Effector CD8-positive, alpha-beta T cell (primary cell): ENCODE data around the gene KLHL22.
"Not testable (repeated sequence)": the region's sequence is repeated elsewhere in the genome, so short reads cannot be mapped to it uniquely, and the experiment has no call there.

ENCODE experiments used
- DNase-seq: peaks from one replicate; lab custom pipeline; 2025; lab: John Stamatoyannopoulos, UW

KLHL22 gene

GRCh38 chr22:20523086-20523983 lies 27.7 kb upstream of the KLHL22 start:
- no peak for DNase-seq

DNA sequence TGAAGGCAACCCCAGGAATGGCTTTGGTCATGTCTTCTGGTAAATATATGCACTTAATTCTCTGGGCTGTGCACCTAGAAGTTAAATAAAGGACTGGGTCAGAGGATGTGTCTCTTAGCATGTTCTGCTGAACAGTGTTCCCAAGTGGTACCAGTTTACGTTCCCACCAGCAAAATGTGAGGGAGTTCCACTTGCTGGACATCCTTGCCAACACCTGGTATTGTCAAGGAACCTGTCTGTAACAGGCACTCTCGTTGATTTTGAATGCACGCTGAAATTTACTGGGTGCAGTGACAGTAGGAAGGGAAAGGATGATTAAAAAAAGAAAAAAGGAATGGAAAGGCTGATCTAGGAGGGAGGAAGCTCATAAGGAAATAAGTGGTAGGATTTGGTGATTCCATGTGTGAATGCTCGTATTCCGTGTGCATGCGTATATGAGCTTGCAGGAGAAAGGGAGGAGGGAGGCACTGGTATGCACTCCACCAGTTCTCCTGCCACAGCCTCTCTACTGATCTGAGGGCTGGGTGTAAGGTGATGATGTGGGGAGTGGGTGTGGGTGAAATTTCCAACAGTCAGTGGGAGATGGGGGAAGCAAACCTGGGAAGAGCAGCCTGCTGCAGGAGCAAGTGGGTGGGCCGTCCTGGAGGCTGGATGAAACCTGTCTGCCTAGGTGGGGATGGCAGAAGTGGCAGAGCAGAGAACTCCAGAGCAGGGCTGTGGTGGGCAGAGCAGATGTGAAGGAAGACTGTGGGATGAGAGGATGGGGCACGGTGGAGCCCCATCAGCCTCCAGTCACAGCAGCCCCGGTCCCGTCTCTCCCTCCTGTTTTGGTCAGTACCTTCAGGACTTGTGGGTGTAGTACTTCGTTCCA lies 26.8 kb upstream of the KLHL22 start:
- DNase-seq: no peak

- DNase-seq: no peak
Measured at GRCh38 chr22:20520093-20520511, 24.5 kb upstream of the KLHL22 start.

GRCh38 chr22:20519558-20519957 lies 24.0 kb upstream of the KLHL22 start:
- no peak for DNase-seq

- DNase-seq: no peak
Measured at GRCh38 chr22:20517841-20518592, 22.4 kb upstream of the KLHL22 start.

- no peak for DNase-seq
Measured at GRCh38 chr22:20517422-20517821, 21.8 kb upstream of the KLHL22 start.

GRCh38 chr22:20516399-20516798 lies 20.8 kb upstream of the KLHL22 start:
- DNase-seq: no peak

DNA sequence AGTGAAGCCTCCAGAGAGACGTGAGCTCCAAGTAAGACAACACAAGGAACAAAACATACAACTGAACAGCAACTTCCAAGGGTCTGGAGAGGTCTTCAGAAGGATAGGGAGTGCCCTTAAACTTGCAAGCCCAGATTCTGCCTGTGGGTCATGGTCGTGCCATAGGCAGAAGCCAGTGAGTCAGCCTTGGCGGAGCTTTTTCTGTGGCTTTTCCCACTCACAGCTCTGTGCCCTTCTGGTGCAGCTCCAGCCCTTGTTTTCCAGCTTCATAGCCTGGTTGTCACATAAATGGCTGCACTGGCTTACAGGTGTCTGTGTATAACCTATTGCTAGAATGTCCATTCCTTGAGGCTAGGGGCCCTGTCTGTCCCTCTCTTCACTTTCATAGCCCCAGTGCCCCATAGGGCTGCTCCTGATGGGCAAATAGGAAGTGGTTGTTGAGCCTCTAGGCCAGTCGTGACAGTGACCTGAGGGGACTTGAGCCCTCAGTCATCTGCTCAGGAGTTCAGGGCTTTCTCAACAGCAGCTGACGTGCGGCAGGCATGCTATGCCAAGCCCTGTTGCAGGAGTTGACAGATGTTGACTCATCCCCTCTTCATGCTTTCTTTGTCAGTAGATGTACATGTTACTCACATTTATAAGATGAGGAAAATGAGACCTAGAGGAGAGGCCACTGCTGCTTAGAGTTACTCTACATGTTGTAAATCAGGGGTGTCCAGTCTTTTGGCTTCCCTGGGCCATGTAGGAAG lies 19.2 kb upstream of the KLHL22 start:
- no peak for DNase-seq

GRCh38 chr22:20511578-20512229 lies 16.1 kb upstream of the KLHL22 start:
- no peak for DNase-seq

GRCh38 chr22:20510811-20511577 lies 15.4 kb upstream of the KLHL22 start:
- no peak for DNase-seq

DNA sequence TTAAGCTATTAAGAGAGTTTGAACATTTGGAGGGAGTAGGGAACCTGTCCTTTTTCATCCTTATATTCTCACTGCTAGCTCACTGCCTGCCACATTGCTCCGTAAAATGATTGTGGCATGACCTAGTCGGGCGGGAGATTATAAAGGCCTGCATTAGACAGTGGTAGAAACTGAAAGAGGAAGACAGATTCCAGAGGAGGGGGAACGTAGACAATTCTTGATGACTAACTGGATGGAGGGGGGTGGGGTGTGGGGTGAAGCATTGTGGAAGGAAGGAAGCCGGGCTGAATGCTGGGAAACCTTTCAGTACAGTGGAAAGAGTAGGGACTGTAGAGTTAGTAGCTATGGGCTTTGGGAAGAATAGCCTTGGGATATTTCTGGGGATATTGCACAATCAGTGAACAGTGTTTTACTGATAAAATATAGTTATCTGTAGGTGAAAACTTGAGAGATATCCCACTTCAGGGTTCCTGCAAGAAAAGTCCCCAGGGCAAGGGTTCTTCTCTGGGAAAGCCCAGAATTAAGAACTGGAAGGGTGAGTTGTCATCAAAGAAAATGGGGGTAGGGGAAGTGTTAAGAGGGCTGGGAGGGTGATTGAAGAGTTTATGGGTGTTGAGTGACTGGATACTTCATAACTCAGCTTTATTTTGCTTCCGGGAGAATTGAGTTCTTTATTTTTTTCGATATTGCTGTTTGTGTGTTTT lies 13.9 kb upstream of the KLHL22 start:
- no peak for DNase-seq

DNA sequence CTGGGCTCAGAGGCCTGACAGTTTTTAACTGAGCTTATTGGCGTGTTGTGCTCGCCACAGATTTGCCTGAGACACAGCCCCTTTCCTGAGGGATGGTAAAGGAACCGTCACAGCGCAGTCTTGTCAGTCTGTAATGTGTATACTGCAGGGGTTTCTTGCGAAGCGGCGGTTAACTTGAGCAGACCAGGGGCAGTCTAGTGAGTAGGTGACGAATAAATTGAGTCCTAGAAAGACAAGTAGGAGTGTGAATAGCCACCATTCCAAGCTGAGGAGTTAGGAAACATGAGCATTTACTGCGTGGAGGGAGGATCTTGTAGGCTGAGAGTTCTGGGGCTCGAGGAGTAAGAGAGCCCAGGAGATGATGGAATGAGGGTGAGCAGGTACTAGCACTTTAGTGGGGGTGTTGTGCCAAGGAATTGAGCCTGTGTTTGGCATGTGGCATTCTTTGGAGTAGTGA lies 13.2 kb upstream of the KLHL22 start:
- DNase-seq: no peak

DNA sequence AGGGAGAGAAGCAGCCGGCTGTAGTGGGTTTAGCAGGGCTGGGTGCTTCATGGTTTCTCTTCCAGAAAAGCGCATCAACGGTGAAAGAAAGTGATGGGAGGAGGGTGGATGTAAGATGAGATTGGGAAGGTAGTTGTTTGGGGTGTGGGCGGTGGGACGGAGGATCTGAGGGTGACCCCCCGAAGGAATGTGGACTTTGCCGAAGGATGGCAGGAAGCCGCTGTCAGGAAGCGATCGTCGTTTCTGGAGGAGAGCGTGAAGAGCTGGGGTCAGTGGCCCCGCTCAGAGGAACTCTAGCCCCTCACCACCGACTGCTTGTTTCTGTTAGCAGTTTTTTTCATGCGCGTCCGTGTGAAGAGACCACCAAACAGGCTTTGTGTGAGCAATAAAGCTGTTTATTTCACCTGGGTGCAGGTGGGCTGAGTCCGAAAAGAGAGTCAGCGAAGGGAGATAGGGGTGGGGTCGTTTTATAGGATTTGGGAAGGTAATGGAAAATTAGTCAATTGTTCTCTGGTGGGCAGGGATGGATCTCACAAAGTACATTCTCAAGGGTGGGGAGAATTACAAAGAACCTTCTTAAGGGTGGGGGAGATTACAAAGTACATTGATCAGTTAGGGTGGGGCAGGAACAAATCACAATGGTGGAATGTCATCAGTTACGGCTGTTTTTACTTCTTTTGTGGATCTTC lies 12.6 kb upstream of the KLHL22 start:
- DNase-seq: not testable (repeated sequence)

GRCh38 chr22:20507253-20508066 lies 11.9 kb upstream of the KLHL22 start, which contains the start of gene MED15:
Gene MED15 (plus strand): TSS chr22:20507610. CDS start chr22:20507679, 69 bp downstream.
- DNase-seq: peak; percentile 77

DNA sequence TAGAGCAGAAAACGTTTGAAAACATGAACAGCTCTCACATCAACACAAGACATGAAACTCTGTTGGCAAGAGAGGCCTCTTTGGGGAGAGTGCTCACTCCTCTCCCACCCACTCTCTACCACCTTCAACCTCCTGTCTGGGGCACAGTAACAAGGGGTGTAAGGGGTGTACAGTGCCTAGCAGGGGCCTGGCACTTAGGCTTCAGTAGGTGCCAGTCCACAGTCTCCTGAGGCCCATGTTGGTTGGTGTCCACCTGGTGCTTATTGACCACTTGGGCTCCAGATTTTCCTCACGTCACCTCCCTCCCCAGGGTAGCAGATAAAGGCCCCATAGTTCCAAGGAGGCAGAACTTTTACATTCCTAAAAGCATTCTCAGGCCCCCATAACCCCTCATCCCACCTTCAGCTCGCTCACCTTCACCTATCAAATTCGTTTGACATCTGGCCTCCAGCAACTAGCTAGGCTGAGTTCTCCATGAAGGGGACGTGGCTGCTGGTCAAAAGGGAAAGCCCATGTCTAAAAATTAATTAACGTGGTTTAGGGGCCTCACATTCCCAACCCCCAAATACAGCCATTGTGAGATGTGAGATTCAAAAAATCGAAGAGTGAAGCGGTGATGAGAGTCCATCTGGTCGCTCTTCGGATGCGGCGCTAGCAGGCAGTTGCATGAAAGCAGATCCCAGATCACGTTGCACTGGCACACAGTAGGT lies 11.1 kb upstream of the KLHL22 start:
- no peak for DNase-seq

- DNase-seq: not testable (repeated sequence)
Measured at GRCh38 chr22:20504293-20504922, 8.8 kb upstream of the KLHL22 start.

- no peak for DNase-seq
Measured at GRCh38 chr22:20503816-20504215, 8.2 kb upstream of the KLHL22 start.
